RWPE1 (cell line): ENCODE measurements around the gene MEIS2.

ENCODE experiments used
- CTCF ChIA-PET: fragments of 350-600 bp; sonication (Branson Sonifier 250); formaldehyde crosslinking; extraction: SDS; loops from one replicate; lab custom pipeline; 2021; lab: Yijun Ruan, JAX
- POLR2A ChIA-PET: fragments of 400-600 bp; formaldehyde crosslinking; extraction: SDS; loops from one replicate; lab custom pipeline; 2020; ENCODE audit warnings: antibody characterized with exemption; ENCODE audit not compliant: low non-redundant PET; lab: Yijun Ruan, JAX
- DNase-seq: peaks from one replicate; pipeline ENCODE4 v3.0.0; 2012; ENCODE audit warnings: low spot score
- H3K27ac ChIP-seq: fragments of 450-650 bp; 2 replicates; pipeline ENCODE4 v1.5.1; 2017
- CTCF ChIP-seq: fragments of 450-650 bp; conservative IDR thresholded peaks from 2 replicates; pipeline ENCODE4 v1.5.1; 2017; ENCODE audit warnings: low read depth, mild to moderate bottlenecking

The MEIS2 gene

GRCh38 chr15:36841193-36841592 is 259.2 kb downstream of the MEIS2 start:
- TF ChIP-seq CTCF = no peak
- no peak for DNase-seq
- POLR2A ChIA-PET = no interaction called here
- H3K27ac ChIP-seq = no peak overlapping the region
- CTCF ChIA-PET = no interaction called here
